ENCODE results near the gene MAGI1.
A peak's percentile ranks its signal among the peaks of the same experiment; 100 is the strongest.

MAGI1 gene

DNA sequence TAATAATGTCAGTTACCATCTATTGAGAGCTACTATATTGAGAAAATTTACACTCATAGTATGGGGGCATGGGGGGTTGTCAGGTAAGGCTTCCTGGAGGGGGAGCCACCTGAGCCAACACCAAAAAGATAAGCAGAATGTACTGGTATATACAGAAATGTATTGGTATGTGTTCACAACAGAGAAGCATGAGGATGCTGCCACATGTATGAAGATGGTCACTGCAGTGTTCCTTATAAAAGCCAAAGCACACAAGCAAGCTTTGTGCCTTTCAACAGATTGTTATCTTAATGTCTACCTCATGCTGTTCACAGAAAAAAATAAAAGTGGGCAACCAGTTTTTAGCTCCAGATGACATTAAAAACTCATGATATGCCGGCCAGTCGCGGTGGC, 149.0 kb downstream of the MAGI1 start:
- Histone ChIP-seq H3K9me3 (no peaks in the 10 kb centered on the region), H3K36me3 (no peaks in the 10 kb centered on the region), H3K4me3 (no peak overlapping the region), H3K27me3 (no peaks in the 10 kb centered on the region), H3K4me1 (peaks cover 0 to 65% (median 26%) of the 10 kb centered on the region in 4 donors), H3K27ac (peak overlapping the region; percentile 55 to 68)
- intact Hi-C loops (cut with DNase I; ENCODE audit: low total_unique reads) = loop anchor here (5.0 kb wide), 1 partner anchor 148 kb away; the partner anchor contains the start of gene MAGI1
- no peak for DNase-seq
- TF ChIP-seq CTCF (IDR thresholded peaks at IDR 0.05) = no peak

DNA sequence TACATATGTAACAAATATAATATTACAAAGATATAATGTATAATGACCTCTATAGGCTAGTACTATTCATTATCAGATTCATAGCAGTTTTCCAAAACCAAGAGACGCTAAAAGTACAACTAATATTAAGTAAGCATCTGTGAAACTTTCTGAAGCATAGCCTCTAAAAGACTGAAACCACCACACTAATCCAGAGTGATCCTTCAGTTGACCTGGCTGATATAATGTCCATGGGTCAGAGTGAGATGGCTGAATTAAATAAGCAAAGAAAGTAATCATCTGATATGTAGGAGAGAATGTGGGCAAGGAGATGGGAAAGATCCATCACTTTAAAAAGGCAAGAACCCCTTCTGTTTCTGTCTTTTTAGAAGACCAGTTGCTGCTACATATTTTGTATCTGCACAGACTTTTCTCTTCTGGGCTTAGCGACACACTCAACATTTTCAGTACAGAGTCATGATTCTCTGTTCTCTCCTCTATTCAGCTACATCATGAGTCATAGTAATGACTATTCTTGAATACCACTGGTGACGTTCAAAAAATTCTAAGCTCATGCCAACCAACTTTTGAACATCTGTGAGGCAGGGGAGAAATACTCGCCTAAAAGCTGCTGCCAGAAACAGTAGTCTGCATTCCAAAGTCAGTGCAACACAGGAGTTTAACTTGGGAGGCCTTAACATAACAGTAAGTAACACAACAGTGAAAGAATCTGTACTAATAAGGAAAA, 149.6 kb downstream of the MAGI1 start:
- no peaks in the 10 kb centered on the region for H3K9me3 ChIP-seq
- DNase-seq = peak in 1 of 2 donors; percentile 72
- no peak for TF ChIP-seq CTCF (IDR thresholded peaks at IDR 0.05)
- peaks cover 0 to 61% (median 22%) of the 10 kb centered on the region in 4 donors for H3K4me1 ChIP-seq
- H3K27me3 ChIP-seq = no peaks in the 10 kb centered on the region
- peak overlapping the region; percentile 58 to 77 for H3K27ac ChIP-seq
- H3K36me3 ChIP-seq = no peaks in the 10 kb centered on the region
- no peak overlapping the region for H3K4me3 ChIP-seq
- intact Hi-C loops (cut with DNase I; ENCODE audit: low total_unique reads) = loop anchor here (5.0 kb wide), 1 partner anchor 148 kb away; the partner anchor contains the start of gene MAGI1

DNA sequence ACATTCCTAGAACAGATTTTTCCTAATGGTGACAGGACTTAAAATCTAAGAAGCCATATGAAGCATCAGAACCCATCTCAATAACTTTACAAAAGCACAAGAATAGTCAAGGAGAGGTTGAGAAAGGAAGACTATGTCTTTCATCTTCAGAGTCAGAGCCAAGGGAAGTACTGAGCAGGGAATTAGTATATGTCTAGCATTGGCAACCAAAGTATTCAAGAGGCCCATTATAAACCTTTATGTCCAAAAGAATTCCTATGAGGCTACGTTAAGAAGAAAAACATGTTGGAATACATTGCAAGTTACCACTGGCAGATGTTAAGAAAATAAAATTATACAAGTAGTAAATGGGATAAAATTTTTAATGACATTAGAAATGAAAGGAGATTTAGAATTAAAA, 150.5 kb downstream of the MAGI1 start:
- intact Hi-C loops (cut with DNase I; ENCODE audit: low total_unique reads) = loop anchor here (5.0 kb wide), 1 partner anchor 149 kb away; the partner anchor contains the start of gene MAGI1
- no peak for DNase-seq
- Histone ChIP-seq H3K27me3 (no peaks in the 10 kb centered on the region), H3K4me3 (no peak overlapping the region), H3K4me1 (peaks cover 0 to 64% (median 16%) of the 10 kb centered on the region in 4 donors), H3K9me3 (no peaks in the 10 kb centered on the region), H3K27ac (peak overlapping the region; percentile 58 to 77), H3K36me3 (no peaks in the 10 kb centered on the region)
- no peak for TF ChIP-seq CTCF (IDR thresholded peaks at IDR 0.05)

- no peak for DNase-seq
- no peaks in the 10 kb centered on the region for H3K27me3 ChIP-seq
- H3K27ac ChIP-seq = peak overlapping the region; percentile 35 to 77
- intact Hi-C loops (cut with DNase I; ENCODE audit: low total_unique reads) = loop anchor here (5.0 kb wide), 1 partner anchor 151 kb away; the partner anchor contains the start of gene MAGI1
- peaks cover 0 to 78% (median 16%) of the 10 kb centered on the region in 4 donors for H3K4me1 ChIP-seq
- TF ChIP-seq CTCF (IDR thresholded peaks at IDR 0.05) = no peak
- no peaks in the 10 kb centered on the region for H3K36me3 ChIP-seq
- H3K9me3 ChIP-seq = no peaks in the 10 kb centered on the region
- H3K4me3 ChIP-seq = no peak overlapping the region
These were observed 152.3 kb downstream of the MAGI1 start for GRCh38 chr3:65886391-65886790.

DNA sequence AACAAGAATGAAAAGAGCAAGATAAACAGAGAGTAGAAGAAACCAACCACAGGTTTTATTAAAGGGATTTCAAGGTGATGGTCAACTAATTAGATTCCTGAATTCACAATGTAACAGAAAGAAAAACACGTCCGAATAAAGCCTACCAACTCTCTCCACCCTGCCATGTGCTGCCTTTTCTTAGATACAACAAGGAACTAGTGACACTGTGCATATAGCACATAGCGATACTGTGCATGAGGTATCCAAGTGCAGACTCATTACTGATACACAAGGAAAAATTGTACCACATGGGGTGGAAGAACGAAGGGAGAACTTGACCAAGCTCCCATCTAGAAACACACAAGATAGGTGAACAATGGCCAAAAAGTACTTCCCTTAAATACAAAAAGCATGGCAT, 154.6 kb downstream of the MAGI1 start:
- Histone ChIP-seq H3K36me3 (no peaks in the 10 kb centered on the region), H3K9me3 (no peaks in the 10 kb centered on the region), H3K4me3 (no peak overlapping the region), H3K4me1 (peaks cover 0 to 62% (median 3%) of the 10 kb centered on the region in 4 donors), H3K27me3 (no peaks in the 10 kb centered on the region), H3K27ac (peak overlapping the region; percentile 18 to 20)
- intact Hi-C loops (cut with DNase I; ENCODE audit: low total_unique reads) = no loop called here
- no peak for TF ChIP-seq CTCF (IDR thresholded peaks at IDR 0.05)
- DNase-seq = no peak

All from tibial artery (tissue), 4 donors.